ENCODE data around the gene CREB5. TPM values are rescaled to one million over a fixed set of nuclear protein-coding genes. Genes with fewer than 3 reads are reported as not detected.
"Not testable (repeated sequence)": the region's sequence is repeated elsewhere in the genome, so short reads cannot be mapped to it uniquely, and the experiment has no call there.

Gene CREB5
- total RNA-seq, 1 experiment from 2014 or later = 0.49 TPM

DNA sequence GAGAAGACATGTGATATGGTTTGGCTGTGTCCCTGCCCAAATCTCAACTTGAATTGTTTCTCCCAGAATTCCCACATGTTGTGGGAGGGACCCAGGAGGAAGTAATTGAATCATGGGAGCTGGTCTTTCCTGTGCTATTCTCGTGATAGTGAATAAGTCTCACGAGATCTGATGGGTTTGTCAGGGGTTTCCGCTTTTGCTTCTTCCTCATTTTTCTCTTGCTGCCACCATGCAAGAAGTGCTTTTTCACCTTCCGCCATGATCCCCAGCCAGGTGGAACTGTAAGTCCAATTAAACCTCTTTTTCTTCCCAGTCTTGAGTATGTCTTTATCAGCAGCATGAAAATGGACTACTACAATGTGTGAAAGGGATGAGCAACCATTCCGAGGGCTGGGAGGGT lies 185.7 kb downstream of the CREB5 start:
- DNase-seq (ENCODE audit: low read depth, low spot score); H3K9me3 ChIP-seq (ENCODE audit: control insufficient read depth in 1 of 2, insufficient read depth in 1 of 2, low read depth in 1 of 2, low read length in 2 of 2); H3K36me3 ChIP-seq (ENCODE audit: control insufficient read depth in 1 of 2, insufficient read depth in 2 of 2, low read length in 2 of 2); intact Hi-C loops (cut with micrococcal nuclease); ATAC-seq; H3K4me3 ChIP-seq (replicated peaks in 1 of 2; ENCODE audit: low read depth in 1 of 2, low read length in 2 of 2); CTCF ChIA-PET; POLR2A ChIA-PET; RAD21 ChIA-PET (ENCODE audit: low non-redundant PET in 1 of 2, low total read pairs in 2 of 2, uncharacterized antibody in 2 of 2, unreplicated experiment in 2 of 2); H4K20me1 ChIP-seq (ENCODE audit: insufficient read depth); H3K79me2 ChIP-seq (ENCODE audit: insufficient read depth, low read length); H3K9me2 ChIP-seq (ENCODE audit: insufficient read depth); H3K27ac ChIP-seq (ENCODE audit: low read depth, low read length); BruUV-seq (replicated peaks); H2AFZ ChIP-seq (ENCODE audit: low read depth, low read length, poor library complexity, severe bottlenecking); H3K9ac ChIP-seq (ENCODE audit: low read length); H3K27me3 ChIP-seq (ENCODE audit: insufficient read depth, low read length); H3K4me2 ChIP-seq (ENCODE audit: low read length); H3K4me1 ChIP-seq (ENCODE audit: control insufficient read depth in 1 of 2, insufficient read depth in 2 of 2, low read length in 2 of 2): not testable (repeated sequence)

- Histone ChIP-seq H3K4me2 (ENCODE audit: low read length) (no peak overlapping the region), H3K9me2 (ENCODE audit: insufficient read depth) (no peaks in the 10 kb centered on the region), H3K9ac (ENCODE audit: low read length) (no peak overlapping the region), H3K9me3 (ENCODE audit: control insufficient read depth in 1 of 2, insufficient read depth in 1 of 2, low read depth in 1 of 2, low read length in 2 of 2) (no peaks in the 10 kb centered on the region), H3K27ac (ENCODE audit: low read depth, low read length) (no peak overlapping the region), H3K36me3 (ENCODE audit: control insufficient read depth in 1 of 2, insufficient read depth in 2 of 2, low read length in 2 of 2) (no peaks in the 10 kb centered on the region), H4K20me1 (ENCODE audit: insufficient read depth) (no peaks in the 10 kb centered on the region), H3K27me3 (ENCODE audit: insufficient read depth, low read length) (peaks cover 10% of the 10 kb centered on the region), H3K4me1 (ENCODE audit: control insufficient read depth in 1 of 2, insufficient read depth in 2 of 2, low read length in 2 of 2) (no peaks in the 10 kb centered on the region), H3K4me3 (replicated peaks in 1 of 2; ENCODE audit: low read depth in 1 of 2, low read length in 2 of 2) (no peak overlapping the region), H3K79me2 (ENCODE audit: insufficient read depth, low read length) (no peaks in the 10 kb centered on the region), H2AFZ (ENCODE audit: low read depth, low read length, poor library complexity, severe bottlenecking) (no peak overlapping the region)
- no peak for DNase-seq (ENCODE audit: low read depth, low spot score)
- ATAC-seq = no peak
- BruUV-seq (replicated peaks) = no TSS peak
- intact Hi-C loops (cut with micrococcal nuclease) = no loop called here
- POLR2A ChIA-PET = no interaction called here
- RAD21 ChIA-PET (ENCODE audit: low non-redundant PET in 1 of 2, low total read pairs in 2 of 2, uncharacterized antibody in 2 of 2, unreplicated experiment in 2 of 2) = no interaction called here
- CTCF ChIA-PET = no interaction called here
- TF ChIP-seq ELF1 (IDR thresholded peaks at IDR 0.05; ENCODE audit: borderline replicate concordance, low read depth) = no peak
- no peak for TF ChIP-seq CEBPB (IDR thresholded peaks at IDR 0.05; ENCODE audit: low read depth)
- TF ChIP-seq SRF (IDR thresholded peaks at IDR 0.05; ENCODE audit: low read depth) = no peak
- TF ChIP-seq, protein P1, sequence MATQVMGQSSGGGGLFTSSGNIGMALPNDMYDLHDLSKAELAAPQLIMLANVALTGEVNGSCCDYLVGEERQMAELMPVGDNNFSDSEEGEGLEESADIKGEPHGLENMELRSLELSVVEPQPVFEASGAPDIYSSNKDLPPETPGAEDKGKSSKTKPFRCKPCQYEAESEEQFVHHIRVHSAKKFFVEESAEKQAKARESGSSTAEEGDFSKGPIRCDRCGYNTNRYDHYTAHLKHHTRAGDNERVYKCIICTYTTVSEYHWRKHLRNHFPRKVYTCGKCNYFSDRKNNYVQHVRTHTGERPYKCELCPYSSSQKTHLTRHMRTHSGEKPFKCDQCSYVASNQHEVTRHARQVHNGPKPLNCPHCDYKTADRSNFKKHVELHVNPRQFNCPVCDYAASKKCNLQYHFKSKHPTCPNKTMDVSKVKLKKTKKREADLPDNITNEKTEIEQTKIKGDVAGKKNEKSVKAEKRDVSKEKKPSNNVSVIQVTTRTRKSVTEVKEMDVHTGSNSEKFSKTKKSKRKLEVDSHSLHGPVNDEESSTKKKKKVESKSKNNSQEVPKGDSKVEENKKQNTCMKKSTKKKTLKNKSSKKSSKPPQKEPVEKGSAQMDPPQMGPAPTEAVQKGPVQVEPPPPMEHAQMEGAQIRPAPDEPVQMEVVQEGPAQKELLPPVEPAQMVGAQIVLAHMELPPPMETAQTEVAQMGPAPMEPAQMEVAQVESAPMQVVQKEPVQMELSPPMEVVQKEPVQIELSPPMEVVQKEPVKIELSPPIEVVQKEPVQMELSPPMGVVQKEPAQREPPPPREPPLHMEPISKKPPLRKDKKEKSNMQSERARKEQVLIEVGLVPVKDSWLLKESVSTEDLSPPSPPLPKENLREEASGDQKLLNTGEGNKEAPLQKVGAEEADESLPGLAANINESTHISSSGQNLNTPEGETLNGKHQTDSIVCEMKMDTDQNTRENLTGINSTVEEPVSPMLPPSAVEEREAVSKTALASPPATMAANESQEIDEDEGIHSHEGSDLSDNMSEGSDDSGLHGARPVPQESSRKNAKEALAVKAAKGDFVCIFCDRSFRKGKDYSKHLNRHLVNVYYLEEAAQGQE (IDR thresholded peaks at IDR 0.05; ENCODE audit: low read depth) = no peak
- no peak for TF ChIP-seq JUND (IDR thresholded peaks at IDR 0.05)
- no peak for TF ChIP-seq RAD21 (IDR thresholded peaks at IDR 0.05; ENCODE audit: low read depth)
- no peak for TF ChIP-seq ZFX (IDR thresholded peaks at IDR 0.05)
- TF ChIP-seq YY1 (IDR thresholded peaks at IDR 0.05; ENCODE audit: extremely low read depth, insufficient replicate concordance, low read depth, low read length) = no peak
- no peak for TF ChIP-seq EZH2phosphoT487 (IDR thresholded peaks at IDR 0.05; ENCODE audit: borderline replicate concordance)
- no peak for TF ChIP-seq CBX3 (IDR thresholded peaks at IDR 0.05; ENCODE audit: low read depth)
- TF ChIP-seq FOSL1 (IDR thresholded peaks at IDR 0.05; ENCODE audit: low read depth) = no peak
- no peak for TF ChIP-seq SIN3A (IDR thresholded peaks at IDR 0.05; ENCODE audit: low read depth)
- TF ChIP-seq SP1 (IDR thresholded peaks at IDR 0.05; ENCODE audit: low read depth) = no peak
- no peak for TF ChIP-seq CTCF (IDR thresholded peaks at IDR 0.05 in 2 of 3, conservative IDR thresholded peaks at IDR 0.05 in 1 of 3; ENCODE audit: borderline replicate concordance in 1 of 3, insufficient read depth in 1 of 3, low read depth in 2 of 3, low read length in 2 of 3)
- TF ChIP-seq, protein P2, sequence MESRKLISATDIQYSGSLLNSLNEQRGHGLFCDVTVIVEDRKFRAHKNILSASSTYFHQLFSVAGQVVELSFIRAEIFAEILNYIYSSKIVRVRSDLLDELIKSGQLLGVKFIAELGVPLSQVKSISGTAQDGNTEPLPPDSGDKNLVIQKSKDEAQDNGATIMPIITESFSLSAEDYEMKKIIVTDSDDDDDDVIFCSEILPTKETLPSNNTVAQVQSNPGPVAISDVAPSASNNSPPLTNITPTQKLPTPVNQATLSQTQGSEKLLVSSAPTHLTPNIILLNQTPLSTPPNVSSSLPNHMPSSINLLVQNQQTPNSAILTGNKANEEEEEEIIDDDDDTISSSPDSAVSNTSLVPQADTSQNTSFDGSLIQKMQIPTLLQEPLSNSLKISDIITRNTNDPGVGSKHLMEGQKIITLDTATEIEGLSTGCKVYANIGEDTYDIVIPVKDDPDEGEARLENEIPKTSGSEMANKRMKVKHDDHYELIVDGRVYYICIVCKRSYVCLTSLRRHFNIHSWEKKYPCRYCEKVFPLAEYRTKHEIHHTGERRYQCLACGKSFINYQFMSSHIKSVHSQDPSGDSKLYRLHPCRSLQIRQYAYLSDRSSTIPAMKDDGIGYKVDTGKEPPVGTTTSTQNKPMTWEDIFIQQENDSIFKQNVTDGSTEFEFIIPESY (IDR thresholded peaks at IDR 0.05; ENCODE audit: extremely low read depth, insufficient replicate concordance, low read length) = no peak
Measured at GRCh38 chr7:28598586-28598985, 186.3 kb downstream of the CREB5 start.
